Measurements from ENCODE around the gene ERCC8. TPM values are rescaled to one million over a fixed set of nuclear protein-coding genes. Genes with fewer than 3 reads are reported as not detected.

The ERCC8 gene
- total and polyA plus RNA-seq, 2 of the 8 experiments (the other 6 are each of a cell fraction or from before 2014, with no cell fraction given): 17.3 TPM

GRCh38 chr5:60842871-60843385, 101.9 kb downstream of the ERCC8 start:
- H4K91ac ChIP-seq (replicated peaks; ENCODE audit: insufficient read length, low read length): no peak overlapping the region
- H3K14ac ChIP-seq (ENCODE audit: insufficient read length): no peak overlapping the region
- H3K4me3 ChIP-seq (ENCODE audit: extremely low read depth in 1 of 4, insufficient read depth in 2 of 4, low read depth in 3 of 4, low read length in 4 of 4): peak overlapping the region; percentile 64 to 85 (median 74)
- H3K4ac ChIP-seq (replicated peaks; ENCODE audit: insufficient read length, low read depth, low read length): no peak overlapping the region
- H4K8ac ChIP-seq (ENCODE audit: extremely low read depth, insufficient read depth, low read length): no peak overlapping the region
- peaks cover 0 to 7% (median 4%) of the 10 kb centered on the region in 4 experiments; a peak in 3 of 7 replicates for H3K4me1 ChIP-seq (replicated peaks in 1 of 4; ENCODE audit: control insufficient read depth in 3 of 4, insufficient read depth in 4 of 4, low read length in 3 of 4)
- H3K79me1 ChIP-seq (ENCODE audit: low read depth, low read length): peaks cover 2% of the 10 kb centered on the region; the same call in 1 of the 2 replicates
- H3K36me3 ChIP-seq (ENCODE audit: control insufficient read depth in 2 of 4, insufficient read depth in 4 of 4, low read length in 3 of 4): no peaks in the 10 kb centered on the region
- no peak for DNase-seq (ENCODE audit: low read depth in 1 of 2, low spot score in 2 of 2)
- H3K79me2 ChIP-seq (ENCODE audit: control insufficient read depth in 1 of 2, insufficient read depth in 2 of 2, low read length in 2 of 2): peaks cover 0 to 2% of the 10 kb centered on the region in 2 experiments; a peak in 1 of 4 replicates
- H4K5ac ChIP-seq (ENCODE audit: insufficient read length, low read depth, low read length): no peak overlapping the region
- CTCF ChIA-PET (ENCODE audit: partially characterized antibody): interaction anchor here (0.9 to 2.0 kb wide), 5 partner anchors 17 to 144 kb away, joined by 3 to 5 read pairs (median 4); no protein-coding TSS in a partner anchor
- H3K9me3 ChIP-seq (ENCODE audit: insufficient read depth in 2 of 2, low read depth in 1 of 2, low read length in 1 of 2): no peaks in the 10 kb centered on the region
- TF ChIP-seq RNF2 (IDR thresholded peaks at IDR 0.05; ENCODE audit: borderline replicate concordance, low read depth, low read length, missing control alignments, poor library complexity, severe bottlenecking): peak; percentile 40
- no peak for TF ChIP-seq ATF3 (IDR thresholded peaks at IDR 0.05; ENCODE audit: insufficient read depth, low read depth, low read length)
- TF ChIP-seq NANOG (IDR thresholded peaks at IDR 0.05; ENCODE audit: insufficient read depth, low read depth, low read length, poor library complexity, severe bottlenecking): no peak
- no peak overlapping the region for H2BK20ac ChIP-seq (ENCODE audit: low read length)
- H3K23me2 ChIP-seq (ENCODE audit: low read depth, low read length): peaks cover 16% of the 10 kb centered on the region
- FAIRE-seq: no peak
- no peak overlapping the region for H3K56ac ChIP-seq (replicated peaks; ENCODE audit: insufficient read length, low read depth, low read length)
- 3% methylated on average over 26 of the region's 26 CpGs; no CpG with 5 or more reads in 1 of the 2 experiments for WGBS, 2 experiments (ENCODE audit: extremely low coverage in 1 of 2, insufficient coverage in 1 of 2, insufficient read length in 1 of 2, insufficient replicate concordance in 2 of 2, low coverage in 1 of 2, low lambda C conversion rate in 2 of 2, missing lambda C conversion rate in 1 of 2)
- H3K18ac ChIP-seq (ENCODE audit: extremely low read depth, low read length): 0 out of 2 replicates have a peak overlapping the region, but pooled peaks have one; percentile 6
- no peak overlapping the region for H3K27ac ChIP-seq (ENCODE audit: low read depth, low read length)
- H4K20me1 ChIP-seq (replicated peaks in 1 of 2; ENCODE audit: control insufficient read depth in 1 of 2, insufficient read depth in 2 of 2, low read length in 2 of 2): peaks cover 5% of the 10 kb centered on the region in 2 experiments
- H3K27me3 ChIP-seq (replicated peaks in 1 of 4; ENCODE audit: control insufficient read depth in 3 of 4, extremely low read depth in 1 of 4, insufficient read depth in 3 of 4, low read length in 3 of 4): peaks cover 0 to 20% (median 15%) of the 10 kb centered on the region in 4 experiments; a peak in 6 of 7 replicates
- H3K23ac ChIP-seq (ENCODE audit: insufficient read length): no peak overlapping the region
- H3K9ac ChIP-seq (replicated peaks in 1 of 4; ENCODE audit: extremely low read depth in 1 of 4, low read depth in 3 of 4, low read length in 3 of 4): peak overlapping the region; percentile 29 to 80 (median 64); a peak in 4 of 7 replicates
- POLR2A ChIA-PET (ENCODE audit: partially characterized antibody): interaction anchor here (0.7 to 3.0 kb wide), 10 partner anchors 8 to 182 kb away, joined by 3 to 26 read pairs (median 4); partner anchors contain the start of gene DEPDC1B
- H3K4me2 ChIP-seq (ENCODE audit: insufficient read depth in 1 of 2, low read depth in 2 of 2, low read length in 2 of 2): peak overlapping the region; percentile 93 to 95
- no peak overlapping the region; the same call in 1 of the 2 replicates for H2AK5ac ChIP-seq (ENCODE audit: low read depth, low read length)
- peak overlapping the region; percentile 14; the same call in 1 of the 2 replicates for H2BK12ac ChIP-seq (ENCODE audit: low read depth, low read length)
- H2BK15ac ChIP-seq (ENCODE audit: low read length): no peak overlapping the region
- H2BK5ac ChIP-seq (ENCODE audit: low read depth, low read length): no peak overlapping the region
- no peak overlapping the region for H2BK120ac ChIP-seq (replicated peaks; ENCODE audit: low read depth, low read length)
- H2AFZ ChIP-seq (ENCODE audit: low read length): peak overlapping the region; percentile 43; the same call in 1 of the 2 replicates
